ENCODE measurements around the gene IPCEF1. TPM values are rescaled to one million over a fixed set of nuclear protein-coding genes. Genes with fewer than 3 reads are reported as not detected.
"Not testable (repeated sequence)": the region's sequence is repeated elsewhere in the genome, so short reads cannot be mapped to it uniquely, and the experiment has no call there.

Gene IPCEF1
- total RNA-seq, 2 donors from 2014 or later = 0.51 to 0.93 TPM

DNA sequence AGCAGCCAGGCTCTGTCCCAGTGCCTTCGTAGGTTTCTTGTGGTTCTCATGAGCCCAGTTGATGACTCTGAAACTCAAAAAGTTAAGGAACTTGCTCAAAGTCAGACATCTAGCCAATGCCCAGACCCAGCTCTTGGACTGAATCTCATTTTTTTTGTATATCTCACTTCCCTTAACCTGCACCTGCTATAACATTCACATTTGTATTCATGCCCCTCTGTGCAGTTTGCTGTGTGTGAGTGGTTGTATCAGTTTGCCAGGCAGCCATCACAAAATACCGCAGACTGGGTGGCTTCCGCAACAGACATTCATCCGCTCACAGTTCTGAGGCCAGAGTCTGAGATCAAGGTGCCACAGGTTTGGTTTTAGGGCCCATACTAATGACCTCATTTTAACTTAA, 49.9 kb downstream of the IPCEF1 start:
- no peaks in the 10 kb centered on the region for H3K9me3 ChIP-seq
- no peaks in the 10 kb centered on the region for H3K36me3 ChIP-seq
- H3K27me3 ChIP-seq = no peaks in the 10 kb centered on the region
- DNase-seq (ENCODE audit: low spot score) = no peak
- H3K27ac ChIP-seq = no peak overlapping the region
- no peak overlapping the region for H3K4me3 ChIP-seq
- no peak for TF ChIP-seq CTCF (IDR thresholded peaks at IDR 0.05)
- no peaks in the 10 kb centered on the region for H3K4me1 ChIP-seq

DNA sequence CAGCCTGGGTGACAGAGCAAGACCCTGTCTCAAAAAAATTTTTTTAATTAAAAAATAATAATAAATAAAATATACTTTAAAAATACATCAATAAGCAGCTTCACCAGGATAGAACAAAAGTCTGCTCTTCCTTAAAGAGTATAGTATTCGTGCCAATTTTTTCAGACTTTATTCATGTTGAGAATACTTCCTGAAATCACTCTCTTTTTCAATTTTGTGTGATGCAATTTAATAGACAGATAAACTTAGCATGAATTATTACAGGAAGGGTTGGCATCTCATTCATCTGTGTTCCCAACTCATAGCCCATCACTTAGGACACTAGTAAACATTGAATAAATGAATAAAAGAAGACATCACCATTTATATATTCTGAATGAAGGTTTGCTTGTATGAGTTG, 52.4 kb downstream of the IPCEF1 start:
- no peak for TF ChIP-seq CTCF (IDR thresholded peaks at IDR 0.05)
- Histone ChIP-seq H3K27ac (no peak overlapping the region), H3K36me3 (no peaks in the 10 kb centered on the region), H3K4me1 (no peaks in the 10 kb centered on the region), H3K9me3 (no peaks in the 10 kb centered on the region), H3K4me3 (no peak overlapping the region), H3K27me3 (no peaks in the 10 kb centered on the region)
- DNase-seq (ENCODE audit: low spot score) = no peak

- DNase-seq (ENCODE audit: low spot score); H3K27me3 ChIP-seq; H3K36me3 ChIP-seq: not testable (repeated sequence)
These were observed 53.0 kb downstream of the IPCEF1 start for GRCh38 chr6:154303642-154304041.

GRCh38 chr6:154301839-154302752, 54.5 kb downstream of the IPCEF1 start:
- peaks cover 0 to 17% of the 10 kb centered on the region in 2 donors for H3K4me1 ChIP-seq
- H3K36me3 ChIP-seq = no peaks in the 10 kb centered on the region
- DNase-seq (ENCODE audit: low spot score) = no peak
- no peak overlapping the region for H3K4me3 ChIP-seq
- no peaks in the 10 kb centered on the region for H3K9me3 ChIP-seq
- no peak for TF ChIP-seq CTCF (IDR thresholded peaks at IDR 0.05)
- H3K27me3 ChIP-seq = no peaks in the 10 kb centered on the region
- no peak overlapping the region for H3K27ac ChIP-seq

More at GRCh38 chr6:154303642-154304041, 53.0 kb downstream of the IPCEF1 start:
- H3K27ac ChIP-seq, H3K4me1 ChIP-seq, H3K4me3 ChIP-seq, H3K9me3 ChIP-seq: not testable (repeated sequence)

- no peak overlapping the region for H3K4me3 ChIP-seq
- H3K27ac ChIP-seq = no peak overlapping the region
- peaks cover 0 to 19% of the 10 kb centered on the region in 2 donors for H3K4me1 ChIP-seq
- no peaks in the 10 kb centered on the region for H3K36me3 ChIP-seq
- no peaks in the 10 kb centered on the region for H3K9me3 ChIP-seq
- TF ChIP-seq CTCF (IDR thresholded peaks at IDR 0.05) = no peak
- DNase-seq (ENCODE audit: low spot score) = no peak
- no peaks in the 10 kb centered on the region for H3K27me3 ChIP-seq
These were observed 55.4 kb downstream of the IPCEF1 start for GRCh38 chr6:154301086-154301625.

- Histone ChIP-seq H3K4me1 (peaks cover 0 to 19% of the 10 kb centered on the region in 2 donors), H3K36me3 (no peaks in the 10 kb centered on the region), H3K9me3 (no peaks in the 10 kb centered on the region), H3K4me3 (no peak overlapping the region), H3K27me3 (no peaks in the 10 kb centered on the region), H3K27ac (peak overlapping the region; percentile 1 to 66)
- no peak for TF ChIP-seq CTCF (IDR thresholded peaks at IDR 0.05)
- no peak for DNase-seq (ENCODE audit: low spot score)
These were observed 58.3 kb downstream of the IPCEF1 start for GRCh38 chr6:154298297-154298696.

Measured in right atrium auricular region (tissue), 2 donors.